Activated CD8-positive, alpha-beta T cell treated with anti-CD3 and anti-CD28 coated beads for 36 hours (primary cell): ENCODE data around the gene FYN. TPM values are rescaled to one million over a fixed set of nuclear protein-coding genes. Genes with fewer than 3 reads are reported as not detected.
A peak's percentile ranks its signal among the peaks of the same experiment; 100 is the strongest.

Experiments
- ATAC-seq: fragments of 200-7000 bp; cut with Tn5 transposase; one replicate; pipeline ENCODE4 v1.10.0; 2021; ENCODE audit warnings: mild to moderate bottlenecking, moderate library complexity
- CTCF ChIA-PET: fragments of 350-600 bp; sonication (Branson Sonifier 250); formaldehyde crosslinking; loops from one replicate; lab custom pipeline; 2021; ENCODE audit warnings: antibody characterized with exemption; lab: Charles Lee
- POLR2A ChIA-PET: fragments of 350-600 bp; sonication (Branson Sonifier 250); formaldehyde crosslinking; loops from one replicate; lab custom pipeline; 2021; ENCODE audit warnings: antibody characterized with exemption; lab: Charles Lee
- DNase-seq: peaks from one replicate; pipeline ENCODE4 v3.0.0-alpha.2; 2020
- H3K27ac Mint-ChIP-seq: one replicate; pipeline ENCODE4 v1.8.0; 2021; ENCODE audit warnings: mild to moderate bottlenecking, mixed read lengths
- H3K27me3 Mint-ChIP-seq: one replicate; pipeline ENCODE4 v1.8.0; 2021; ENCODE audit warnings: mixed read lengths
- H3K36me3 Mint-ChIP-seq: one replicate; pipeline ENCODE4 v1.8.0; 2021; ENCODE audit warnings: low read depth, mixed read lengths
- H3K4me1 Mint-ChIP-seq: one replicate; pipeline ENCODE4 v1.8.0; 2021; ENCODE audit warnings: low read depth, mixed read lengths
- H3K4me3 Mint-ChIP-seq: one replicate; pipeline ENCODE4 v1.8.0; 2021; ENCODE audit warnings: mild to moderate bottlenecking, moderate library complexity, mixed read lengths
- H3K9me3 Mint-ChIP-seq: one replicate; pipeline ENCODE4 v1.8.0; 2021; ENCODE audit warnings: mixed read lengths
- intact Hi-C: fragments of 100-400 bp; cut with micrococcal nuclease; formaldehyde crosslinking; loops from one replicate; pipeline ENCODE4 v1.10.0; 2022
- total RNA-seq, 2 experiments: library from RNA; stranded (reverse); gene quantifications; one replicate each; pipeline ENCODE4 v1.2.3, GENCODE V29; 2021
- TF ChIP-seq, protein P1 (sequence below): fragments of 200-600 bp; IDR thresholded peaks from one replicate; pipeline ENCODE4 v1.8.0; 2022; ENCODE audit warnings: antibody characterized with exemption, mild to moderate bottlenecking

The FYN gene
- total RNA-seq, 2 experiments from 2014 or later, result 384 to 386 TPM

DNA sequence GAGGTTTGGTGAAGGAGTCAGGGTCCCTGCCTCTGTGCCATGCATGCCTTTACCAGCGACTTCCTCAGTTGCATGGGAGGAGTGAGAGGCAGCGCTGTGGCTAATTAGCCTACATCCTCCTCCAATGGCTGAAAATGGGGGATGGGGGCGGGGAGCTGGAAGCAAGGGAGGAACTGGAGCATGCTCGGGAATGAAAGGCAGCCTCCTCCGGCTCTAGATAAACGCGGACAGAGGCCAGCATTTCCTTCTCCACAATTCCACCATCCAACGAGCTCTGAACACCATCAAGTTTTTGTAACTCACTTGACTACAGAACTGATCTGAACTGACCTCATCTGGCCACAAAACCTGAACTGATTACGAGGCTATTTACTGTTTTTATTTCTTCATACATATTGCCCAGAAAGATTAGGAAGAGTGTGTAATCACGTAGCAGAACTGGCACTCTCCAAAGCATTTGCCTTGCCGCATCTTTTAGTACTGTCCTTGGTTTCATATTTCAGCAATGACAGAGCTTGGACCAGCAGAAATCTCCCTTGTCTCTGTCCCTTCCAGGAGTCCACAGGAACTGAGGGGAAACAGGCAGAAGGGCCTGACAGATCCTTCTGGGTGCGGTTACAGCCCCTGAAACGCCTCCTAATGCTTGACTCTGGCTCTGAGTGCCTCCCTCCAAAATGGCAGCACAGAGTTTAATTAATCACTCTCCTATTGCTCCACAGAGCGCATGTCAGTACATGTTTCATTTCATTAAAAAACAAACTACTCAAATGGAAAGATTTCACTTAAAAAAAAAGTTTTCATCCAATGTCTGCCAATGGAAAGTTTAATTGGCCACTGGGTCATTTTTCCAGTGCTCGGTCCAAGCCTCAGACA, 209.3 kb downstream of the FYN start:
- Mint-ChIP-seq H3K9me3 (no peaks in the 10 kb centered on the region), H3K4me3 (no peak overlapping the region), H3K27ac (peak overlapping the region; percentile 50), H3K27me3 (no peaks in the 10 kb centered on the region), H3K4me1 (no peaks in the 10 kb centered on the region), H3K36me3 (peaks cover 57% of the 10 kb centered on the region)
- CTCF ChIA-PET, result interaction anchor here (0.9 kb wide), 1 partner anchor 404 kb away, joined by 3 read pairs; a partner anchor contains a TSS
- POLR2A ChIA-PET, result no interaction called here
- TF ChIP-seq, protein P1, sequence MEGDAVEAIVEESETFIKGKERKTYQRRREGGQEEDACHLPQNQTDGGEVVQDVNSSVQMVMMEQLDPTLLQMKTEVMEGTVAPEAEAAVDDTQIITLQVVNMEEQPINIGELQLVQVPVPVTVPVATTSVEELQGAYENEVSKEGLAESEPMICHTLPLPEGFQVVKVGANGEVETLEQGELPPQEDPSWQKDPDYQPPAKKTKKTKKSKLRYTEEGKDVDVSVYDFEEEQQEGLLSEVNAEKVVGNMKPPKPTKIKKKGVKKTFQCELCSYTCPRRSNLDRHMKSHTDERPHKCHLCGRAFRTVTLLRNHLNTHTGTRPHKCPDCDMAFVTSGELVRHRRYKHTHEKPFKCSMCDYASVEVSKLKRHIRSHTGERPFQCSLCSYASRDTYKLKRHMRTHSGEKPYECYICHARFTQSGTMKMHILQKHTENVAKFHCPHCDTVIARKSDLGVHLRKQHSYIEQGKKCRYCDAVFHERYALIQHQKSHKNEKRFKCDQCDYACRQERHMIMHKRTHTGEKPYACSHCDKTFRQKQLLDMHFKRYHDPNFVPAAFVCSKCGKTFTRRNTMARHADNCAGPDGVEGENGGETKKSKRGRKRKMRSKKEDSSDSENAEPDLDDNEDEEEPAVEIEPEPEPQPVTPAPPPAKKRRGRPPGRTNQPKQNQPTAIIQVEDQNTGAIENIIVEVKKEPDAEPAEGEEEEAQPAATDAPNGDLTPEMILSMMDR, result no peak
- intact Hi-C loops, result no loop called here
- DNase-seq, result no peak
- no peak for ATAC-seq

DNA sequence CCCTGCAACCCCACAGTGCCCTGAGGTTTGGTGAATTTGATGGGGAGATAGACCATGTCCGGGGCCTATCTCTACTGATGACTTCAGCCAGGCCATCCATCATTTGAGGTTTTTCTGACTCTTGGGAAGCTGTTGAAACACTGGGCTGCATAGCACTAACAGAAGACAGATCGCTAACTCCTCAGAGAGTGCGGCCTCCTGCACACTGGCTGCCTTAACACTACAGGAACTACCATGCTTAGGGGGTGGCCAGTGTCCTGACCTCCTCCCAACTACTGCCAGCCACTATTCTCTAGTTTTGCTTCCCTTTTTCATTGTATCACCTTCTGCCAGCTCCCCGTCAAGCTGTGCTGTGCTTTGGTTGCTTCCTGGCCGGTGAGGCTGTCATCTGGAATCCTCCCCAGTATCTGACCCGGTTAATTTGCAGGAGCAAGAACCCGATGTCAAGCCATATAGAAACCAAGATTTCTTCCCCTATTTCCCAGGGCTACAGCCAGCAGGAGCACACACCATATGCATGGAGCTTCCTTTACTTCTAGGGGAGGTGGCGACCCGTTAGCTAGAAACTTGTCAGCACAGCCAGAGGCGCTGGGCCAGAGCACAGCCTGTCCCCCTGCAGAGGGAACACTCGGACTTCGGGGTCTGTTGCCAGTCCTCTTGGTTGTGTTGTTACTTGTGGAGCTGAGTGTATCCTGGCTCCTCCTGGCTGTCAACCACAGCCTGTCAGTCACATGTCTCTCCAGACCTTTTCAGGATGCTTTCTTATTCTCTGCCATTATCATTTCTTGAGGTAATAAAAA, 210.3 kb downstream of the FYN start:
- H3K27ac Mint-ChIP-seq, result peak overlapping the region; percentile 71
- ChIA-PET CTCF (interaction anchor here (0.9 kb wide), 1 partner anchor 403 kb away, joined by 3 read pairs; a partner anchor contains a TSS), POLR2A (no interaction called here)
- peaks cover 51% of the 10 kb centered on the region for H3K36me3 Mint-ChIP-seq
- H3K4me1 Mint-ChIP-seq, result no peaks in the 10 kb centered on the region
- no peaks in the 10 kb centered on the region for H3K9me3 Mint-ChIP-seq
- H3K27me3 Mint-ChIP-seq, result no peaks in the 10 kb centered on the region
- intact Hi-C loops, result no loop called here
- DNase-seq (no peak), ATAC-seq (no peak)
- H3K4me3 Mint-ChIP-seq, result no peak overlapping the region
- TF ChIP-seq, protein P1, result no peak

DNA sequence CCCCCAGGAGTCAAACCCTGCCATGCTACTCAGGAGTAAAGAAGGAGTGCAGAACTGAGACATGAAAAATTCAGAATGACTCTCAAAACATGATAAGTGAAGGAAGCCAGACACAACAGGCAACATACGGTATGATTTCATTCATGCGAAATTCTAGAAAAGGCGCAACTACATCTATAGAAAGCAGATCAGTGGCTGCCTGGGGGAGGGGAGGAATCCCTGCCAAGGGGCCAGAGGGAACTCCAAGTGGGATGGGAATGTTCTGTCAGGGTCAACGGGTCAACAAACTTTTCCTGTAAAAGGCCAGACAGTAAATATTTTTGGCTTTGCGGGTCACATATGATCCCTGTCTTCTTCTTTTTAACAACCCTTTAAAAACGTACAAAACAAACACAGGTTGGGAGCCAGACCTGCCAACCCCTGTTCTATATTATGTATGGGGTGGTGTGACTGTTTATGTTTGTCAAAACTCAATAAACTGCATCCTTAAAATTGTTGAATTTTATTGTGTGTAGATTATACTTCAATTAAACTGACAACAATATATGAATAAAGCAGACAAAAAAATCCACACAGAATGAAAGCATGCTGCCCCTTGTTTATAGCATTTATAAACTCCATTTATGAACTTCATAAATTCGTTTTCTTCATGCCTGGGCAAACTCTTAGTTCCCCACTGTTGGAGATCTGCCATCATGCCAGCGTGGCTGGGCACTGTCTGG, 211.0 kb downstream of the FYN start:
- no peaks in the 10 kb centered on the region for H3K27me3 Mint-ChIP-seq
- DNase-seq (no peak), ATAC-seq (no peak)
- POLR2A ChIA-PET, result no interaction called here
- TF ChIP-seq, protein P1, result no peak
- peaks cover 44% of the 10 kb centered on the region for H3K36me3 Mint-ChIP-seq
- H3K9me3 Mint-ChIP-seq, result no peaks in the 10 kb centered on the region
- intact Hi-C loops, result no loop called here
- no peaks in the 10 kb centered on the region for H3K4me1 Mint-ChIP-seq
- H3K27ac Mint-ChIP-seq, result peak overlapping the region; percentile 71
- CTCF ChIA-PET, result no interaction called here
- no peak overlapping the region for H3K4me3 Mint-ChIP-seq

DNA sequence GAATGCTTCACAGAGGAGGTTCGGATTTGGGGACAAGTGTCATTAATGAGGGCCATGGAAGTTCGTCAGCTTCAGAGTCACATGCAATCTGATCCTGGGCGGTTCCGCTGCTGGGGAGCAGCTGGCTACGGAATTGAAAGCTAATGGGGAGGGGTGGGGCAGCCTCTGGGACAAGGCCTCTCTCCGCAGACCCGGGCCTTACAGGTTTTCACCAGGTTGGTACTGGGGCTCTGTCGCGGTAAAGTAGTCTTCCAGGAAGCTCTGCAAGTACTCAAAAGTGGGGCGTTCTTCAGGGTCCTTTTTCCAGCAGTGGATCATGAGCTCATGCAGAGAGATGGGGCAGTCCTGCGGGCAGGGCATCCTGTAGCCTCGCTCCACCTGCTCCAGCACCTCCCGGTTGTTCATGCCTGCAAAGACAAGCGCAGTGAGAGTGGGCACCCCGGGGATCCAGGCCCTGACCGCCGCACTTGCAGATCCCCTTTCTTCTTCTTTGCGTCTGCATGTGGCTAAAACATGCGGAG, 211.7 kb downstream of the FYN start:
- TF ChIP-seq, protein P1, result no peak
- DNase-seq (no peak), ATAC-seq (no peak)
- H3K4me3 Mint-ChIP-seq, result no peak overlapping the region
- H3K4me1 Mint-ChIP-seq, result no peaks in the 10 kb centered on the region
- H3K27me3 Mint-ChIP-seq, result no peaks in the 10 kb centered on the region
- no peaks in the 10 kb centered on the region for H3K9me3 Mint-ChIP-seq
- H3K36me3 Mint-ChIP-seq, result peaks cover 40% of the 10 kb centered on the region
- ChIA-PET CTCF (no interaction called here), POLR2A (no interaction called here)
- H3K27ac Mint-ChIP-seq, result peak overlapping the region; percentile 2
- intact Hi-C loops, result no loop called here
